Measurements from ENCODE around the gene ENO4. TPM values are rescaled to one million over a fixed set of nuclear protein-coding genes. Genes with fewer than 3 reads are reported as not detected.

The ENO4 gene
- total and polyA plus RNA-seq, 8 donors, result 0.05 to 2.2 (median 0.31) TPM; not detected in 4

DNA sequence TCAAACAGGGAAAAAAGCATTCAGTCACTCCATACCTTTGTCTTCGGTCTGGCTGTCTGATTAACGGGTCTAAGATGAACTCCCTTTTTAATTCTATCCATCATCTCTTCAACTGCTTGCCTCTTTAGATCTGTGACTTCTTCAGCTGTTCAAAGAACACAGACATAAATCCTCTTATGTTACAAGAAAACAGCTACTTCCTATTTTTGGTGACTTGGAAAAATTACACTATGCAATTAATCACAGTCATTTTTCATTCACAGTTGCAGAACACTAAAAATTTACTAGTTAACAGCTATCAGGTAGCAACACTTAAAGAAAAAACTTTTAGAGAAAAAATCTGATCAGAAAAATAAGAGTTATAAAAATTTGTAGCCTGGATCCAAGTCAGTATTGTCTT is 66.0 kb downstream of the ENO4 start:
- no peak overlapping the region for H3K4me3 ChIP-seq
- intact Hi-C loops (cut with DNase I; ENCODE audit: low total_unique reads), result no loop called here
- peaks cover 0 to 62% (median 39%) of the 10 kb centered on the region in 4 donors for H3K36me3 ChIP-seq
- H3K27me3 ChIP-seq, result no peaks in the 10 kb centered on the region
- TF ChIP-seq POLR2A (IDR thresholded peaks at IDR 0.05), result no peak
- no peak for TF ChIP-seq POLR2AphosphoS5 (IDR thresholded peaks at IDR 0.05)
- TF ChIP-seq, protein P1, sequence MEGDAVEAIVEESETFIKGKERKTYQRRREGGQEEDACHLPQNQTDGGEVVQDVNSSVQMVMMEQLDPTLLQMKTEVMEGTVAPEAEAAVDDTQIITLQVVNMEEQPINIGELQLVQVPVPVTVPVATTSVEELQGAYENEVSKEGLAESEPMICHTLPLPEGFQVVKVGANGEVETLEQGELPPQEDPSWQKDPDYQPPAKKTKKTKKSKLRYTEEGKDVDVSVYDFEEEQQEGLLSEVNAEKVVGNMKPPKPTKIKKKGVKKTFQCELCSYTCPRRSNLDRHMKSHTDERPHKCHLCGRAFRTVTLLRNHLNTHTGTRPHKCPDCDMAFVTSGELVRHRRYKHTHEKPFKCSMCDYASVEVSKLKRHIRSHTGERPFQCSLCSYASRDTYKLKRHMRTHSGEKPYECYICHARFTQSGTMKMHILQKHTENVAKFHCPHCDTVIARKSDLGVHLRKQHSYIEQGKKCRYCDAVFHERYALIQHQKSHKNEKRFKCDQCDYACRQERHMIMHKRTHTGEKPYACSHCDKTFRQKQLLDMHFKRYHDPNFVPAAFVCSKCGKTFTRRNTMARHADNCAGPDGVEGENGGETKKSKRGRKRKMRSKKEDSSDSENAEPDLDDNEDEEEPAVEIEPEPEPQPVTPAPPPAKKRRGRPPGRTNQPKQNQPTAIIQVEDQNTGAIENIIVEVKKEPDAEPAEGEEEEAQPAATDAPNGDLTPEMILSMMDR (IDR thresholded peaks at IDR 0.05), result no peak
- TF ChIP-seq EP300 (IDR thresholded peaks at IDR 0.05), result no peak
- H3K27ac ChIP-seq, result no peak overlapping the region
- no peaks in the 10 kb centered on the region for H3K4me1 ChIP-seq
- whole genome bisulfite sequencing, 5 donors, result 69 to 86% (median 83%) methylated on average over 2 of the region's 2 CpGs
- no peaks in the 10 kb centered on the region for H3K9me3 ChIP-seq
- no peak for DNase-seq

GRCh38 chr10:116917481-116917880 is 68.2 kb downstream of the ENO4 start:
- no peaks in the 10 kb centered on the region for H3K4me1 ChIP-seq
- H3K4me3 ChIP-seq, result no peak overlapping the region
- no peaks in the 10 kb centered on the region for H3K27me3 ChIP-seq
- no peak for DNase-seq
- no peak overlapping the region for H3K27ac ChIP-seq
- H3K9me3 ChIP-seq, result no peaks in the 10 kb centered on the region
- TF ChIP-seq POLR2AphosphoS5 (IDR thresholded peaks at IDR 0.05) (no peak), EP300 (IDR thresholded peaks at IDR 0.05) (no peak), POLR2A (IDR thresholded peaks at IDR 0.05) (no peak)
- TF ChIP-seq, protein P1 (IDR thresholded peaks at IDR 0.05), result no peak
- WGBS, 5 donors, result 90 to 96% (median 91%) methylated on average over 3 of the region's 3 CpGs
- H3K36me3 ChIP-seq, result peaks cover 0 to 67% (median 41%) of the 10 kb centered on the region in 4 donors
- intact Hi-C loops (cut with DNase I; ENCODE audit: low total_unique reads), result no loop called here

GRCh38 chr10:116918583-116918982 is 69.3 kb downstream of the ENO4 start:
- Histone ChIP-seq H3K36me3 (peaks cover 0 to 69% (median 34%) of the 10 kb centered on the region in 4 donors), H3K4me3 (no peak overlapping the region), H3K27me3 (no peaks in the 10 kb centered on the region), H3K9me3 (no peaks in the 10 kb centered on the region), H3K27ac (no peak overlapping the region), H3K4me1 (no peaks in the 10 kb centered on the region)
- intact Hi-C loops (cut with DNase I; ENCODE audit: low total_unique reads), result no loop called here
- no peak for DNase-seq
- TF ChIP-seq POLR2A (IDR thresholded peaks at IDR 0.05), result no peak
- TF ChIP-seq EP300 (IDR thresholded peaks at IDR 0.05), result no peak
- TF ChIP-seq, protein P1 (IDR thresholded peaks at IDR 0.05), result no peak
- TF ChIP-seq POLR2AphosphoS5 (IDR thresholded peaks at IDR 0.05), result no peak
- WGBS, 5 donors, result 88 to 98% (median 95%) methylated on average over 2 of the region's 2 CpGs

- 94 to 97% (median 96%) methylated on average over 2 of the region's 2 CpGs for WGBS, 5 donors
- Histone ChIP-seq H3K9me3 (no peaks in the 10 kb centered on the region), H3K27me3 (no peaks in the 10 kb centered on the region)
Measured at GRCh38 chr10:116919164-116919563, 69.9 kb downstream of the ENO4 start.

More at GRCh38 chr10:116919164-116919563, 69.9 kb downstream of the ENO4 start:
- DNase-seq, result no peak
- H3K4me1 ChIP-seq, result no peaks in the 10 kb centered on the region
- H3K36me3 ChIP-seq, result peaks cover 0 to 63% (median 28%) of the 10 kb centered on the region in 4 donors
- intact Hi-C loops (cut with DNase I; ENCODE audit: low total_unique reads), result no loop called here
- H3K4me3 ChIP-seq, result no peak overlapping the region
- TF ChIP-seq POLR2AphosphoS5 (IDR thresholded peaks at IDR 0.05), result no peak
- no peak for TF ChIP-seq EP300 (IDR thresholded peaks at IDR 0.05)
- TF ChIP-seq, protein P1 (IDR thresholded peaks at IDR 0.05), result no peak
- no peak for TF ChIP-seq POLR2A (IDR thresholded peaks at IDR 0.05)
- no peak overlapping the region for H3K27ac ChIP-seq
